Neuronal stem cell (in vitro differentiated cells): Measurements from ENCODE around the gene KCTD15.
A peak's percentile ranks its signal among the peaks of the same experiment; 100 is the strongest.

Source experiments
- DNase-seq: peaks from one replicate; pipeline ENCODE4 v3.0.0-alpha.2; 2013; ENCODE audit warnings: low spot score
- H2AFZ ChIP-seq: one replicate; pipeline ENCODE4 v1.6.1; 2013; ENCODE audit warnings: mild to moderate bottlenecking, low read length, inconsistent platforms
- H2AK5ac ChIP-seq: 2 replicates; pipeline ENCODE4 v1.6.1; 2013; ENCODE audit warnings: low read depth, mild to moderate bottlenecking, inconsistent platforms, low read length, moderate library complexity, mixed read lengths
- H2BK120ac ChIP-seq: 2 replicates; pipeline ENCODE4 v1.6.1; 2013; ENCODE audit warnings: low read depth, mild to moderate bottlenecking, inconsistent platforms, low read length, moderate library complexity, mixed read lengths
- H2BK12ac ChIP-seq: one replicate; pipeline ENCODE4 v1.6.1; 2013; ENCODE audit warnings: low read length, inconsistent platforms
- H2BK15ac ChIP-seq: 2 replicates; pipeline ENCODE4 v1.6.1; 2013; ENCODE audit warnings: mild to moderate bottlenecking, low read length, inconsistent platforms, mixed read lengths
- H2BK5ac ChIP-seq: one replicate; pipeline ENCODE4 v1.6.1; 2013; ENCODE audit warnings: inconsistent platforms, mild to moderate bottlenecking, low read length, moderate library complexity
- H3K14ac ChIP-seq: one replicate; pipeline ENCODE4 v1.6.1; 2013; ENCODE audit warnings: low read length, inconsistent platforms
- H3K18ac ChIP-seq: 2 replicates; pipeline ENCODE4 v1.6.1; 2013; ENCODE audit warnings: low read length, inconsistent platforms
- H3K23ac ChIP-seq: 2 replicates; pipeline ENCODE4 v1.6.1; 2013; ENCODE audit warnings: low read depth, mild to moderate bottlenecking, mixed read lengths, low read length, inconsistent platforms; ENCODE audit not compliant: poor library complexity
- H3K27ac ChIP-seq: replicated peaks from 3 replicates; pipeline ENCODE4 v1.5.1; 2013; ENCODE audit warnings: low read length, inconsistent platforms
- H3K27me3 ChIP-seq, 3 experiments: 2 replicates each; pipeline ENCODE4 v1.6.1; 2013; ENCODE audit warnings: low read length in 3 of 3, mild to moderate bottlenecking in 2 of 3, inconsistent platforms in 1 of 3, low read depth in 1 of 3, mixed read lengths in 1 of 3, moderate library complexity in 1 of 3; ENCODE audit not compliant: control insufficient read depth in 3 of 3, insufficient read depth in 3 of 3
- H3K36me3 ChIP-seq, 2 donors: replicated peaks in 1 of 2; 2 replicates each; pipeline ENCODE4 v1.6.1; 2013; ENCODE audit warnings: low read length in 2 of 2; ENCODE audit not compliant: control insufficient read depth in 2 of 2, insufficient read depth in 2 of 2
- H3K4ac ChIP-seq: 2 replicates; pipeline ENCODE4 v1.6.1; 2013; ENCODE audit warnings: inconsistent platforms, mild to moderate bottlenecking, low read length, moderate library complexity
- H3K4me1 ChIP-seq, 2 donors: 1 replicate in 1 of 2; 2 replicates in 1 of 2; pipeline ENCODE4 v1.6.1; 2013; ENCODE audit warnings: low read length in 2 of 2, low read depth in 1 of 2; ENCODE audit not compliant: control insufficient read depth in 2 of 2, insufficient read depth in 1 of 2
- H3K4me2 ChIP-seq: one replicate; pipeline ENCODE4 v1.6.1; 2013; ENCODE audit warnings: mild to moderate bottlenecking, low read length, inconsistent platforms; ENCODE audit not compliant: insufficient read depth, poor library complexity, severe bottlenecking
- H3K4me3 ChIP-seq, 2 donors: 2 replicates each; pipeline ENCODE4 v1.5.1; 2013; ENCODE audit warnings: low read length in 2 of 2, mild to moderate bottlenecking in 2 of 2, inconsistent platforms in 1 of 2, moderate library complexity in 1 of 2
- H3K79me1 ChIP-seq: one replicate; pipeline ENCODE4 v1.6.1; 2013; ENCODE audit warnings: low read depth, mild to moderate bottlenecking, inconsistent platforms, low read length, moderate library complexity
- H3K9ac ChIP-seq: one replicate; pipeline ENCODE4 v1.6.1; 2013; ENCODE audit warnings: mild to moderate bottlenecking, low read depth, low read length, inconsistent platforms; ENCODE audit not compliant: poor library complexity
- H3K9me3 ChIP-seq, 2 donors: replicated peaks in 1 of 2; 2 replicates each; pipeline versions ENCODE3 to v1.6.1; 2013; ENCODE audit warnings: low read length in 2 of 2, mild to moderate bottlenecking in 2 of 2, inconsistent platforms in 1 of 2, low read depth in 1 of 2, mixed read lengths in 1 of 2, moderate library complexity in 1 of 2; ENCODE audit not compliant: control insufficient read depth in 2 of 2, insufficient read depth in 1 of 2
- H4K8ac ChIP-seq: one replicate; pipeline ENCODE4 v1.6.1; 2013; ENCODE audit warnings: low read depth, mild to moderate bottlenecking, inconsistent platforms, low read length, moderate library complexity
- H4K91ac ChIP-seq: one replicate; pipeline ENCODE4 v1.6.1; 2013; ENCODE audit warnings: low read length, low read depth, mild to moderate bottlenecking, inconsistent platforms; ENCODE audit not compliant: poor library complexity
- WGBS, 2 donors: extraction: QIAGEN DNeasy Blood & Tissue Kit; methylation state at CpG; one replicate each; pipeline ENCODE4 v1.1.7; 2013; ENCODE audit warnings: missing lambda C conversion rate in 2 of 2, mixed read lengths in 1 of 2; ENCODE audit not compliant: insufficient read length in 2 of 2, insufficient replicate concordance in 1 of 2; ENCODE audit errors: extremely low coverage in 2 of 2; 5-methylcytosine and 5-hydroxymethylcytosine counted together

KCTD15 gene

DNA sequence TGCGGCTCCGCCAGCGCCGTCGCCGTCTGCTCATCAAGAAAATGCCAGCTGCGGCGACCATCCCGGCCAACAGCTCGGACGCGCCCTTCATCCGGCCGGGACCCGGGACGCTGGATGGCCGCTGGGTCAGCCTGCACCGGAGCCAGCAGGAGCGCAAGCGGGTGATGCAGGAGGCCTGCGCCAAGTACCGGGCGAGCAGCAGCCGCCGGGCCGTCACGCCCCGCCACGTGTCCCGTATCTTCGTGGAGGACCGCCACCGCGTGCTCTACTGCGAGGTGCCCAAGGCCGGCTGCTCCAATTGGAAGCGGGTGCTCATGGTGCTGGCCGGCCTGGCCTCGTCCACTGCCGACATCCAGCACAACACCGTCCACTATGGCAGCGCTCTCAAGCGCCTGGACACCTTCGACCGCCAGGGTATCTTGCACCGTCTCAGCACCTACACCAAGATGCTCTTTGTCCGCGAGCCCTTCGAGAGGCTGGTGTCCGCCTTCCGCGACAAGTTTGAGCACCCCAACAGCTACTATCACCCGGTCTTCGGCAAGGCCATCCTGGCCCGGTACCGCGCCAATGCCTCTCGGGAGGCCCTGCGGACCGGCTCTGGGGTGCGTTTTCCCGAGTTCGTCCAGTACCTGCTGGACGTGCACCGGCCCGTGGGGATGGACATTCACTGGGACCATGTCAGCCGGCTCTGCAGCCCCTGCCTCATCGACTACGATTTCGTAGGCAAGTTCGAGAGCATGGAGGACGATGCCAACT lies 24.4 kb upstream of the KCTD15 start:
- WGBS, 2 donors, result no CpG with 5 or more reads among the region's 72 CpGs
- peak overlapping the region; percentile 72 for H3K9ac ChIP-seq
- no peaks in the 10 kb centered on the region for H3K9me3 ChIP-seq
- no peak overlapping the region for H4K91ac ChIP-seq
- H3K23ac ChIP-seq, result peak overlapping the region; percentile 55
- H3K27ac ChIP-seq, result no peak overlapping the region
- DNase-seq, result no peak
- no peak overlapping the region for H3K4ac ChIP-seq
- peaks cover 2% of the 10 kb centered on the region for H3K79me1 ChIP-seq
- H3K18ac ChIP-seq, result no peak overlapping the region
- no peak overlapping the region for H3K4me3 ChIP-seq
- H3K4me2 ChIP-seq, result no peak overlapping the region
- no peaks in the 10 kb centered on the region for H3K4me1 ChIP-seq
- H2AK5ac ChIP-seq, result no peak overlapping the region
- H2BK15ac ChIP-seq, result no peak overlapping the region
- H2AFZ ChIP-seq, result no peak overlapping the region
- no peak overlapping the region for H2BK12ac ChIP-seq
- peak overlapping the region; percentile 66 for H2BK5ac ChIP-seq
- peak overlapping the region; percentile 65 for H4K8ac ChIP-seq
- peaks cover 0 to 18% (median 4%) of the 10 kb centered on the region in 3 experiments for H3K27me3 ChIP-seq
- no peak overlapping the region for H2BK120ac ChIP-seq
- H3K36me3 ChIP-seq, result no peaks in the 10 kb centered on the region
- peak overlapping the region; percentile 38 for H3K14ac ChIP-seq

DNA sequence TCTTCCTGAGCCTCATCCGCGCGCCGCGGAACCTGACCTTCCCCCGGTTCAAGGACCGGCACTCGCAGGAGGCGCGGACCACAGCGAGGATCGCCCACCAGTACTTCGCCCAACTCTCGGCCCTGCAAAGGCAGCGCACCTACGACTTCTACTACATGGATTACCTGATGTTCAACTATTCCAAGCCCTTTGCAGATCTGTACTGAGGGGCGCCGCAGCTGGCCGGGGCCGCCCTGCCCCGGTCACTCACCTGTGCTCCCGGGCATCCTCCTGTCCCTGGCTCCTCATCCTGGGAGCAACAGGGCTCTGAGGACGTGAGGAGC lies 23.9 kb upstream of the KCTD15 start:
- Histone ChIP-seq H3K9ac (no peak overlapping the region), H3K27ac (no peak overlapping the region), H3K4me1 (peaks cover 0 to 2% of the 10 kb centered on the region in 2 donors), H3K27me3 (peaks cover 0 to 18% (median 4%) of the 10 kb centered on the region in 3 experiments), H3K18ac (peak overlapping the region; percentile 28), H2BK120ac (no peak overlapping the region), H2BK12ac (no peak overlapping the region), H2AK5ac (peak overlapping the region; percentile 46), H3K4me2 (no peak overlapping the region), H2AFZ (no peak overlapping the region), H3K14ac (no peak overlapping the region), H4K8ac (peak overlapping the region; percentile 65), H3K4me3 (no peak overlapping the region), H3K36me3 (no peaks in the 10 kb centered on the region), H2BK15ac (no peak overlapping the region), H2BK5ac (no peak overlapping the region), H3K9me3 (no peaks in the 10 kb centered on the region), H3K79me1 (peaks cover 2% of the 10 kb centered on the region), H4K91ac (no peak overlapping the region), H3K4ac (no peak overlapping the region), H3K23ac (peak overlapping the region; percentile 31)
- DNase-seq, result no peak
- WGBS, 2 donors, result no CpG with 5 or more reads among the region's 23 CpGs

DNA sequence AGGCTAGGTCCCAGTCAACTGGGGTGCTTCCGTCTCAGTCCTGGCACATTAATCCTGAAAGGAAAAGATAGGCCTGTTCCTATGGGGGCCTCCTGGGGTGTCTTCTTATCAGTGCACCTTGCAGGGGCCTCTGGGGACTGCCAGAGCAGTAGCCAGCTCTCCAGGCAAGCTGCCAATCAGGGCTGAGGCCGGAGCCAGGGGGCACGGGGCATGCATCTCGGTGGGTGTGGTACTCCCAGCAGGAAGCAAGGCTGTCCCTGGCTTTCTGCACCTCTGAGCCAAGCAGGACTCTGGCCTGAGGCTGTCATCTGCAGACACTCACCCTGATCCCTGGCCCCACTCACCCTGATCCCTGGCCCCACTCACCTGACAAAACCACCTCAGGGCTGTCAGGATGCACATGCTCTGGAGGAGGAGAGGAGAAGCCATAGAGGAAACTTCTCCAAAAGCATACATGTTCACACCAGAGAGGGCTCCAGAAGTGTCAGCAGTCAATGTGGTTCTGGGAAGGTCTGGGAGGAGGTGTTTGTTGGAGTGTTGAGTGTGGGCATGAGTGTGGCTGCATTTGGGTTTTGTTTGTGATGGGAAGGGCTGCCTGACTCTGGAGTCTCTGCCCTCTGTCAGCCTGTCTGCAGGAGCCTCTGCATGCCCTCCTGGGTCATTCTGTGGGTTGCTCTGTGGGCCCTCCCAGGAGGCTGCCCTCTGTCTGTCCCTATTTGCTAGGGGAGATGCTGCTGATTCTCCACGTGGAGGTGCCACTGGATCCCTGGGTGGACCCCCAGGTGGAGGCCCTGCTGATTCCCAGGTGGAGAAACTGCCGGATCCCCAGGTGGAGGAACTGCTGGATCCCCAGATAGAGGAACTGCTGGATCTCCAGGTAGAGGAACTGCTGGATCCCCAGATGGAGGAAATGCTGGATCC lies 22.7 kb upstream of the KCTD15 start:
- H3K27ac ChIP-seq, result no peak overlapping the region
- no peaks in the 10 kb centered on the region for H3K36me3 ChIP-seq

DNA sequence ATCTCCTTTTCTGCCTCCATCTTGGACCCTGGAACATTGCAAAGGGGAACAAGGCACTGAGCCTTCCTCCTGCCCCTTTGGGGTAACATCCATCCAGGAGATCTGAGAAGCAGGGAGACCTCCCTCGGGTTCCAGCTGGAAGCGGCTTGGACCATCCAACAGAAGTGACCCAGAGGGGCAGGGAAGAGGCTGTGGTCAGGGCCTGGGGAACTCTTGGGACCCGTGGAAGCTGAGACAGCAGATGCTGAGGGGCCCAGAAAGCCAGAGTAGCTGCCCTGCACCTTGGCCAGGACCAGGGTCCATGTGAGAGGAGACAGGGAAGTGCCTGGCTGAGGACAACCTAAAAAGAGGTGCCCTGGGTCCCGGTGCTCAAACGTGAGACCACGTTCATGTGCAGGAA lies 21.9 kb upstream of the KCTD15 start:
- Histone ChIP-seq H3K9me3 (peaks cover 0 to 4% of the 10 kb centered on the region in 2 donors), H3K36me3 (no peaks in the 10 kb centered on the region), H3K23ac (peak overlapping the region; percentile 65), H3K4ac (peak overlapping the region; percentile 58), H2BK12ac (no peak overlapping the region), H2AFZ (no peak overlapping the region), H3K79me1 (peaks cover 2% of the 10 kb centered on the region), H2BK120ac (no peak overlapping the region), H3K27ac (no peak overlapping the region), H2AK5ac (no peak overlapping the region), H4K8ac (no peak overlapping the region), H3K9ac (peak overlapping the region; percentile 60), H3K4me1 (peaks cover 5 to 6% of the 10 kb centered on the region in 2 donors), H4K91ac (no peak overlapping the region), H3K4me2 (no peak overlapping the region), H3K4me3 (no peak overlapping the region), H2BK5ac (no peak overlapping the region), H2BK15ac (no peak overlapping the region), H3K18ac (peak overlapping the region; percentile 5), H3K14ac (peak overlapping the region; percentile 76), H3K27me3 (peaks cover 2 to 26% (median 17%) of the 10 kb centered on the region in 3 experiments)
- no peak for DNase-seq
- WGBS, 2 donors, result no CpG with 5 or more reads among the region's 6 CpGs

More for the DNA sequence above, 22.7 kb upstream of the KCTD15 start:
- Histone ChIP-seq H3K18ac (no peak overlapping the region), H3K9ac (no peak overlapping the region), H2AFZ (no peak overlapping the region), H2BK15ac (no peak overlapping the region), H2BK120ac (no peak overlapping the region), H3K23ac (no peak overlapping the region), H3K14ac (peak overlapping the region; percentile 38), H3K4me2 (no peak overlapping the region), H3K79me1 (peaks cover 2% of the 10 kb centered on the region), H4K8ac (no peak overlapping the region), H2BK12ac (no peak overlapping the region), H3K9me3 (peaks cover 0 to 4% of the 10 kb centered on the region in 2 donors), H3K4me3 (no peak overlapping the region), H3K4ac (no peak overlapping the region), H4K91ac (no peak overlapping the region), H2BK5ac (no peak overlapping the region), H2AK5ac (no peak overlapping the region), H3K27me3 (peaks cover 2 to 24% (median 12%) of the 10 kb centered on the region in 3 experiments), H3K4me1 (peaks cover 5 to 6% of the 10 kb centered on the region in 2 donors)
- no peak for DNase-seq
- no CpG with 5 or more reads among the region's 6 CpGs for WGBS, 2 donors
